Bronchial epithelial cell (primary cell): ENCODE data around the gene NOL3. TPM values are rescaled to one million over a fixed set of nuclear protein-coding genes. Genes with fewer than 3 reads are reported as not detected.

Source experiments
- DNase-seq: peaks from one replicate; pipeline ENCODE4 v3.0.0-alpha.2; 2010; ENCODE audit warnings: low read depth
- FAIRE-seq: peaks from 2 replicates; lab custom pipeline; 2011; peaks lifted over from hg19 to GRCh38; lab: Jason Lieb, UNC
- H3K27me3 ChIP-seq: 2 replicates; pipeline ENCODE4 v1.5.1; 2011; ENCODE audit warnings: low read length; ENCODE audit not compliant: control insufficient read depth, insufficient read depth
- H3K36me3 ChIP-seq: 2 replicates; pipeline ENCODE4 v1.5.1; 2011; ENCODE audit warnings: low read length; ENCODE audit not compliant: control insufficient read depth, insufficient read depth
- H3K4me3 ChIP-seq: 2 replicates; pipeline ENCODE4 v1.5.1; 2011; ENCODE audit warnings: mild to moderate bottlenecking, low read depth, low read length, control low read depth
- total RNA-seq: library from RNA; depleted of rRNA; stranded (reverse); fragments of >200 nt; gene quantifications from 2 replicates; pipeline ENCODE4 v1.2.1, GENCODE V29; 2014
- TF ChIP-seq, protein P1 (sequence below): IDR thresholded peaks from 2 replicates; pipeline ENCODE4 v1.5.1; 2011; ENCODE audit warnings: mild to moderate bottlenecking, moderate library complexity, low read length, control low read depth, inconsistent platforms; ENCODE audit not compliant: insufficient read depth, severe bottlenecking

NOL3 gene
- total RNA-seq, 1 donor from 2014 or later = 28.2 TPM

DNA sequence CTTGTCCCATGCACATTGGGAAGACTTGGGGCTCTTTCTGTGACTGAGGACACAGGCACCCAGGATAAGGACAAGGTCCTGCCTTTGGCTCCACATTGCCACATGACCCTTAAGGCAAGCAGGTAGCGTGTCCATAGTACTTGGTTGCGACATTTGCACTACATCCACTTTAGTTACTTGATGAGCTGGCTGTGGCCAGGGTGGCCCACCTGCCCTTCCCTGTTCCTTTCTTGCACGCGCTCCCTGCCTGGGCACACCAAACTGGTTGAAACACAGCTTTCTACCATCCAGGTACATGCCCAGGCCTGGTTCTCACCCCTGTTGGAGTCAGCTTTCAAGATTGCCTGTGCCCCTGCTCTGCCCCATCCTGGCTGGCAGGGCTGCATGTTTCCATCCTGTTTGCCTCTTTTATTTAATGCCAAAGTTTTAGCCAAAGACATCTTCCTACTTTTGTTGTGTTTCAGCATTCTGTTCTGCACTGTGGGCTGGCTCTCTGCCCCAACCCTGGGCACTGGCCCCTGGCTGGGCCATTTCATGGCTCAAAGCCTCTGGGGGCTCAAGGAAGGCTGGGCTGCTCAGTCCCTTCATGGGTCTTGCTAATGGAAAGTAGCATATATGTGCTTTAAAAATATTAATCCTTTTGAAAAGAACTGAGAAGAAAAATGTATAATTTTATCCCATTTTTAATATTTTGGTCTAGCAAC lies 22.7 kb upstream of the NOL3 start:
- peak; percentile 74 for DNase-seq
- peak; percentile 92 for FAIRE-seq
- H3K4me3 ChIP-seq = no peak overlapping the region
- TF ChIP-seq, protein P1, sequence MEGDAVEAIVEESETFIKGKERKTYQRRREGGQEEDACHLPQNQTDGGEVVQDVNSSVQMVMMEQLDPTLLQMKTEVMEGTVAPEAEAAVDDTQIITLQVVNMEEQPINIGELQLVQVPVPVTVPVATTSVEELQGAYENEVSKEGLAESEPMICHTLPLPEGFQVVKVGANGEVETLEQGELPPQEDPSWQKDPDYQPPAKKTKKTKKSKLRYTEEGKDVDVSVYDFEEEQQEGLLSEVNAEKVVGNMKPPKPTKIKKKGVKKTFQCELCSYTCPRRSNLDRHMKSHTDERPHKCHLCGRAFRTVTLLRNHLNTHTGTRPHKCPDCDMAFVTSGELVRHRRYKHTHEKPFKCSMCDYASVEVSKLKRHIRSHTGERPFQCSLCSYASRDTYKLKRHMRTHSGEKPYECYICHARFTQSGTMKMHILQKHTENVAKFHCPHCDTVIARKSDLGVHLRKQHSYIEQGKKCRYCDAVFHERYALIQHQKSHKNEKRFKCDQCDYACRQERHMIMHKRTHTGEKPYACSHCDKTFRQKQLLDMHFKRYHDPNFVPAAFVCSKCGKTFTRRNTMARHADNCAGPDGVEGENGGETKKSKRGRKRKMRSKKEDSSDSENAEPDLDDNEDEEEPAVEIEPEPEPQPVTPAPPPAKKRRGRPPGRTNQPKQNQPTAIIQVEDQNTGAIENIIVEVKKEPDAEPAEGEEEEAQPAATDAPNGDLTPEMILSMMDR = no peak
- peaks cover 16% of the 10 kb centered on the region for H3K36me3 ChIP-seq
- no peaks in the 10 kb centered on the region for H3K27me3 ChIP-seq

- TF ChIP-seq, protein P1 = no peak
- no peak for FAIRE-seq
- DNase-seq = no peak
- Histone ChIP-seq H3K27me3 (no peaks in the 10 kb centered on the region), H3K4me3 (no peak overlapping the region), H3K36me3 (peaks cover 13% of the 10 kb centered on the region)
These were observed 22.1 kb upstream of the NOL3 start for GRCh38 chr16:67148221-67148620.

DNA sequence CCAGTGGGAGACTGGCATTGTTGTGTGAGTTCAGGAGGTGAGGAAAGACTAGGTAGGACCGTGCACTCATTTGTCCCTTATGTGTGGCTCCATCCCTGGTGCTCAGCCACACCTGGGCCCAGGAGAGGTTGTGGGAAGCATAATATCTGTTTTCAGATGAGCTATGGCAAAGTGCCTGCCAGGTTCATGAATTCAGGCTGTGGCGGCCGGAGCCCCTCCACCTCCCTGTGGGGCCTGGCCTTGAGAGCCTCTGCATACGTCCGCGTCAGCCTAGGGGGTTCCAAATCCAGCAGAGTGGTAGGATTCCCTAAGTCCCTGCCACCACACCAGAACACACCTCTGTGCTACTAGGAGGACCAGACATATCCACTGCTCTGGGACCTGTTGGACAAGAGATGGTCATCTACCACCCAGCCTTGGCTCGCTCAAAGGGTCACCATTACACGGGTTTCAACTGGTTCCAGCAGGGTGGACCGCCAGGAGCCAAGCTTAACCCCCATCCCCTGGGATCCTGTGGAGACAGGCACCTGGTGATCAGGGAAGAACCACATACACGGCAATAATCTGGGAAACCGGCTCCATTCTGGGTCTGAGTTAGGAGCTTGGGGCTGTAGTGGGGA lies 21.6 kb upstream of the NOL3 start:
- DNase-seq = no peak
- no peaks in the 10 kb centered on the region for H3K27me3 ChIP-seq
- H3K36me3 ChIP-seq = peaks cover 12% of the 10 kb centered on the region
- no peak for FAIRE-seq
- H3K4me3 ChIP-seq = no peak overlapping the region
- TF ChIP-seq, protein P1 = no peak

- Histone ChIP-seq H3K36me3 (peaks cover 12% of the 10 kb centered on the region), H3K4me3 (peak overlapping the region; percentile 58), H3K27me3 (no peaks in the 10 kb centered on the region)
- DNase-seq (no peak), FAIRE-seq (no peak)
- TF ChIP-seq, protein P1 = no peak
These were observed 20.9 kb upstream of the NOL3 start for GRCh38 chr16:67149276-67150046.

DNA sequence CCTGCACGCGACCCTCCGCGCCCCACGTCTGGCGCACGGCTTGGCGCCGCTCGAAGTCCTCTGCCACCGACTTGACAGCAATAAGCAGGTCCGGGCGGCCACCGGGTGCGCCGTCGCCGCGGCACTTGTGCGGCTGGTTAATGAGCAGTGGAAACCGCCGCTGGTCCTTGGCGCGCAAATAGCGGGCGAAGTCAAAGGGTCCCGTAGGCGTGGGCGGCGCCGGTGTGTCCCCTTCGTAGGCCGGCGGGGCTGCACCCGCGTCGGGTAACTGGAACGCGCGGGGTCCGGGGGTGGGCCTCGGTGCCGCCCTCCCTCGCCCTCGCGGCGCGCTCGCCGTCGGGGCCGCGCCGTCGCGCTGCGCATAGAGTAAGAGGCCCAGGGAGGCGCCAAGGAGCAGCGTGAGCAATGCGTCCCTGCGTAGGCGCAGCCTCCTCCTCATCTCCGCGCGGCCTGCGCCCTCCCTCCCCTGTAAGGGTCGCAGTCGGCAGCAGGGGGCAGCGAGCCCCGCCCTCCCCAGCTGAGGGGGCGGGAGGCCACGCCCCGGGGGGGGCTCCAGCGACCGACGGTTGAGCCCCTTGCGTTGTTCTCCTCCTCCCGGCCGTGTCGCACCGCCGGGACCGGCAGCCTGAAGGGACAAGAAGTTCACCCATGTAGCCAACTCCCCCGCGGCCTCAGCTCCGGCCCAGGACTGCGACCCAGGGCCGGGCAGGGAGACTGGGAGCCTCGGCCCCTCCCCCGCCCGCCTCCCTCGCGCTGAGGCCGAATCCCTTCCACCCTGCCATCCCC lies 20.1 kb upstream of the NOL3 start:
- H3K27me3 ChIP-seq = no peaks in the 10 kb centered on the region
- H3K36me3 ChIP-seq = peaks cover 6% of the 10 kb centered on the region
- peak overlapping the region; percentile 58 for H3K4me3 ChIP-seq
- TF ChIP-seq, protein P1 = peak; percentile 13
- FAIRE-seq (no peak), DNase-seq (peak; percentile 15)
